H1 (cell line): ENCODE measurements around the gene OR1J4. TPM values are rescaled to one million over a fixed set of nuclear protein-coding genes. Genes with fewer than 3 reads are reported as not detected.

ENCODE experiments used
- CTCF ChIA-PET: fragments of 300-600 bp; sonication (Branson Sonifier 250); formaldehyde crosslinking; loops from one replicate; lab custom pipeline; 2021; ENCODE audit not compliant: partially characterized antibody; lab: Charles Lee
- POLR2A ChIA-PET: fragments of 300-600 bp; sonication (Branson Sonifier 250); formaldehyde crosslinking; loops from one replicate; lab custom pipeline; 2021; ENCODE audit warnings: inconsistent platforms; ENCODE audit not compliant: partially characterized antibody; lab: Charles Lee
- DNase-seq, 2 experiments: peaks; one replicate each; pipeline versions ENCODE4 v3.0.0 to v3.0.0-alpha.2; 2010 to 2022; ENCODE audit warnings: low spot score in 2 of 2, low read depth in 1 of 2, mixed read lengths in 1 of 2
- FAIRE-seq: peaks from 2 replicates; lab custom pipeline; 2011; peaks lifted over from hg19 to GRCh38; lab: Jason Lieb, UNC
- H2AFZ ChIP-seq: 2 replicates; pipeline ENCODE4 v1.8.1; 2012; ENCODE audit warnings: low read length, inconsistent platforms
- H2AK5ac ChIP-seq: 2 replicates; pipeline ENCODE4 v1.6.1; 2013; ENCODE audit warnings: low read depth, low read length
- H2BK120ac ChIP-seq: replicated peaks from 2 replicates; pipeline ENCODE3; 2013; ENCODE audit warnings: low read depth, low read length, inconsistent platforms
- H2BK12ac ChIP-seq: 2 replicates; pipeline ENCODE4 v1.6.1; 2013; ENCODE audit warnings: low read depth, low read length
- H2BK15ac ChIP-seq: 2 replicates; pipeline ENCODE4 v1.6.1; 2013; ENCODE audit warnings: low read length
- H2BK20ac ChIP-seq: 2 replicates; pipeline ENCODE4 v1.6.1; 2013; ENCODE audit warnings: low read length
- H2BK5ac ChIP-seq: 2 replicates; pipeline ENCODE4 v1.6.1; 2013; ENCODE audit warnings: low read depth, low read length
- H3K14ac ChIP-seq: 2 replicates; pipeline ENCODE4 v1.6.1; 2013; ENCODE audit warnings: inconsistent platforms; ENCODE audit not compliant: insufficient read length
- H3K18ac ChIP-seq: 2 replicates; pipeline ENCODE4 v1.6.1; 2013; ENCODE audit warnings: low read length; ENCODE audit errors: extremely low read depth
- H3K23ac ChIP-seq: 2 replicates; pipeline ENCODE4 v1.6.1; 2013; ENCODE audit warnings: inconsistent platforms; ENCODE audit not compliant: insufficient read length
- H3K23me2 ChIP-seq: 2 replicates; pipeline ENCODE4 v1.6.1; 2013; ENCODE audit warnings: low read depth, low read length
- H3K27ac ChIP-seq: 2 replicates; pipeline ENCODE4 v1.6.1; 2011; ENCODE audit warnings: low read depth, low read length, inconsistent platforms
- H3K27me3 ChIP-seq, 4 experiments: replicated peaks in 1 of 4; 1 replicate in 1 of 4; 2 replicates in 3 of 4; pipeline versions ENCODE4 v1.6.1 to v1.8.1; 2011 to 2013; ENCODE audit warnings: low read length in 3 of 4, mild to moderate bottlenecking in 3 of 4, inconsistent platforms in 2 of 4, mixed read lengths in 2 of 4, moderate library complexity in 1 of 4; ENCODE audit not compliant: control insufficient read depth in 3 of 4, insufficient read depth in 3 of 4; ENCODE audit errors: extremely low read depth in 1 of 4
- H3K36me3 ChIP-seq, 4 experiments: 2 replicates each; pipeline versions ENCODE4 v1.6.1 to v1.8.1; 2011 to 2013; ENCODE audit warnings: mild to moderate bottlenecking in 4 of 4, low read length in 3 of 4, moderate library complexity in 2 of 4, control low read depth in 1 of 4, inconsistent platforms in 1 of 4; ENCODE audit not compliant: insufficient read depth in 4 of 4, control insufficient read depth in 2 of 4
- H3K4ac ChIP-seq: replicated peaks from 2 replicates; pipeline ENCODE3; 2013; ENCODE audit warnings: low read length, low read depth, mixed read lengths, inconsistent platforms; ENCODE audit not compliant: insufficient read length
- H3K4me1 ChIP-seq, 4 experiments: replicated peaks in 1 of 4; 1 replicate in 1 of 4; 2 replicates in 3 of 4; pipeline versions ENCODE4 v1.6.1 to v1.8.1; 2011 to 2013; ENCODE audit warnings: low read length in 3 of 4, inconsistent platforms in 2 of 4, mixed read lengths in 1 of 4; ENCODE audit not compliant: insufficient read depth in 4 of 4, control insufficient read depth in 3 of 4
- H3K4me2 ChIP-seq, 2 experiments: 2 replicates each; pipeline versions ENCODE4 v1.6.1 to v1.8.1; 2011 to 2013; ENCODE audit warnings: low read depth in 2 of 2, low read length in 2 of 2, control low read depth in 1 of 2, inconsistent platforms in 1 of 2, mild to moderate bottlenecking in 1 of 2; ENCODE audit not compliant: insufficient read depth in 1 of 2
- H3K4me3 ChIP-seq, 4 experiments: fragments of 200-600, 300-600 bp in 1 of 4; sonication (generic), shearing (Covaris generic), sonication (Bioruptor Twin) in 1 of 4; 2 replicates each; pipeline versions ENCODE4 v1.5.1 to v1.8.1; 2011 to 2016; ENCODE audit warnings: low read length in 4 of 4, low read depth in 3 of 4, control low read depth in 2 of 4, inconsistent platforms in 2 of 4, mild to moderate bottlenecking in 2 of 4, mixed read lengths in 1 of 4, moderate library complexity in 1 of 4; ENCODE audit not compliant: insufficient read depth in 2 of 4; ENCODE audit errors: extremely low read depth in 1 of 4
- H3K56ac ChIP-seq: replicated peaks from 2 replicates; pipeline ENCODE3; 2013; ENCODE audit warnings: low read depth, mild to moderate bottlenecking, mixed read lengths, low read length, inconsistent platforms; ENCODE audit not compliant: insufficient read length
- H3K79me1 ChIP-seq: 2 replicates; pipeline ENCODE4 v1.6.1; 2013; ENCODE audit warnings: low read depth, low read length, control low read depth
- H3K79me2 ChIP-seq, 2 experiments: 2 replicates each; pipeline versions ENCODE4 v1.6.1 to v1.8.1; 2012 to 2013; ENCODE audit warnings: low read length in 2 of 2, mild to moderate bottlenecking in 2 of 2, inconsistent platforms in 1 of 2; ENCODE audit not compliant: insufficient read depth in 2 of 2, control insufficient read depth in 1 of 2
- H3K9ac ChIP-seq, 4 experiments: replicated peaks in 1 of 4; 1 replicate in 1 of 4; 2 replicates in 3 of 4; pipeline versions ENCODE4 v1.6.1 to v1.8.1; 2011 to 2013; ENCODE audit warnings: low read depth in 3 of 4, low read length in 3 of 4, control low read depth in 2 of 4, mild to moderate bottlenecking in 2 of 4, moderate library complexity in 2 of 4, inconsistent platforms in 1 of 4; ENCODE audit errors: extremely low read depth in 1 of 4
- H3K9me3 ChIP-seq, 2 experiments: 2 replicates each; pipeline versions ENCODE4 v1.6.1 to v1.8.1; 2012 to 2013; ENCODE audit warnings: mild to moderate bottlenecking in 2 of 2, moderate library complexity in 2 of 2, control low read depth in 1 of 2, inconsistent platforms in 1 of 2, low read depth in 1 of 2, low read length in 1 of 2, mixed read lengths in 1 of 2; ENCODE audit not compliant: insufficient read depth in 2 of 2
- H4K20me1 ChIP-seq, 2 experiments: replicated peaks in 1 of 2; 2 replicates each; pipeline versions ENCODE3 to v1.8.1; 2011 to 2013; ENCODE audit warnings: inconsistent platforms in 2 of 2, low read length in 2 of 2, mild to moderate bottlenecking in 1 of 2; ENCODE audit not compliant: insufficient read depth in 2 of 2, control insufficient read depth in 1 of 2
- H4K5ac ChIP-seq: 2 replicates; pipeline ENCODE4 v1.6.1; 2013; ENCODE audit warnings: low read length, low read depth, mixed read lengths, inconsistent platforms; ENCODE audit not compliant: insufficient read length
- H4K8ac ChIP-seq: 2 replicates; pipeline ENCODE4 v1.8.0; 2013; ENCODE audit warnings: mild to moderate bottlenecking, moderate library complexity, low read length, inconsistent platforms; ENCODE audit not compliant: insufficient read depth; ENCODE audit errors: extremely low read depth
- H4K91ac ChIP-seq: replicated peaks from 2 replicates; pipeline ENCODE3; 2013; ENCODE audit warnings: low read length, mixed read lengths, inconsistent platforms; ENCODE audit not compliant: insufficient read length
- BCL11A ChIP-seq, 2 experiments: IDR thresholded peaks; one replicate each; pipeline ENCODE4 v1.6.1; 2011; ENCODE audit warnings: low read depth in 2 of 2, low read length in 2 of 2, mild to moderate bottlenecking in 2 of 2
- JUND ChIP-seq: IDR thresholded peaks from 2 replicates; pipeline ENCODE4 v1.6.1; 2011; ENCODE audit warnings: mild to moderate bottlenecking, improper control_type of control experiment, low read length
- RXRA ChIP-seq: IDR thresholded peaks from 2 replicates; pipeline ENCODE4 v1.6.1; 2011; ENCODE audit warnings: low read depth, mild to moderate bottlenecking, low read length, moderate library complexity; ENCODE audit not compliant: insufficient read depth
- SAP30 ChIP-seq: fragments of 300-600 bp; sonication (generic); IDR thresholded peaks from 2 replicates; pipeline ENCODE4 v1.7.1; 2012; ENCODE audit warnings: low read length, moderate library complexity, mild to moderate bottlenecking, inconsistent platforms; ENCODE audit not compliant: insufficient read depth, insufficient replicate concordance
- SP1 ChIP-seq: IDR thresholded peaks from 2 replicates; pipeline ENCODE4 v1.6.1; 2011; ENCODE audit warnings: low read depth, low read length
- SP4 ChIP-seq: IDR thresholded peaks from 2 replicates; pipeline ENCODE4 v1.6.1; 2012; ENCODE audit warnings: low read length, inconsistent platforms
- YY1 ChIP-seq: IDR thresholded peaks from 2 replicates; pipeline ENCODE4 v1.6.1; 2011; ENCODE audit warnings: low read depth, mild to moderate bottlenecking, low read length
- WGBS, 2 experiments: shearing (Covaris generic) in 1 of 2; methylation state at CpG; one replicate each; pipeline versions ENCODE4 v1.1.6 to v1.1.7; 2013 to 2015; ENCODE audit warnings: low lambda C conversion rate in 2 of 2, mixed read lengths in 2 of 2, inconsistent platforms in 1 of 2, low coverage in 1 of 2, missing lambda C conversion rate in 1 of 2; ENCODE audit not compliant: insufficient replicate concordance in 2 of 2, insufficient coverage in 1 of 2, insufficient read length in 1 of 2; ENCODE audit errors: extremely low coverage in 1 of 2, missing lambda C conversion rate in 1 of 2; 5-methylcytosine and 5-hydroxymethylcytosine counted together
- polyA plus RNA-seq, 7 experiments: library from polyadenylated mRNA; depleted of rRNA in 3 of 7; stranded (reverse) in 5 of 7; unstranded in 2 of 7; fragments of >200 nt in 5 of 7; fragments of 200-250 nt in 2 of 7; gene quantifications; 1 replicate in 5 of 7; 2 replicates in 1 of 7; 4 replicates in 1 of 7; pipeline versions ENCODE4 v1.2.1 to v1.2.3, GENCODE V29; 2011 to 2013; ENCODE audit warnings: missing spikeins in 2 of 7, mixed read lengths in 2 of 7
- total RNA-seq: library from RNA; stranded (reverse); fragmentation: NEBNext Ultra II Directional; extraction: Animal tissue kit (Norgen Biotek cat#: 25700); gene quantifications from 2 replicates; pipeline ENCODE4 v1.2.1, GENCODE V29; 2021
- TF ChIP-seq, protein P1 (sequence below), 3 experiments: IDR thresholded peaks; 1 replicate in 2 of 3; 2 replicates in 1 of 3; pipeline versions ENCODE4 v1.5.1 to v1.6.1; 2011; ENCODE audit warnings: low read length in 3 of 3, mild to moderate bottlenecking in 3 of 3, inconsistent platforms in 2 of 3, low read depth in 1 of 3, moderate library complexity in 1 of 3; ENCODE audit not compliant: insufficient read depth in 1 of 3; ENCODE audit errors: control extremely low read depth in 1 of 3
- TF ChIP-seq, protein P2 (sequence below): IDR thresholded peaks from 2 replicates; pipeline ENCODE4 v1.6.1; 2012; ENCODE audit warnings: low read length, inconsistent platforms
- TF ChIP-seq, protein P3 (sequence below): IDR thresholded peaks from 2 replicates; pipeline ENCODE4 v1.6.1; 2011; ENCODE audit warnings: low read depth, mild to moderate bottlenecking, low read length; ENCODE audit not compliant: insufficient read depth

The OR1J4 gene
- total and polyA plus RNA-seq, 2 of the 8 experiments (the other 6 are each of a cell fraction or from before 2014, with no cell fraction given): not detected

DNA sequence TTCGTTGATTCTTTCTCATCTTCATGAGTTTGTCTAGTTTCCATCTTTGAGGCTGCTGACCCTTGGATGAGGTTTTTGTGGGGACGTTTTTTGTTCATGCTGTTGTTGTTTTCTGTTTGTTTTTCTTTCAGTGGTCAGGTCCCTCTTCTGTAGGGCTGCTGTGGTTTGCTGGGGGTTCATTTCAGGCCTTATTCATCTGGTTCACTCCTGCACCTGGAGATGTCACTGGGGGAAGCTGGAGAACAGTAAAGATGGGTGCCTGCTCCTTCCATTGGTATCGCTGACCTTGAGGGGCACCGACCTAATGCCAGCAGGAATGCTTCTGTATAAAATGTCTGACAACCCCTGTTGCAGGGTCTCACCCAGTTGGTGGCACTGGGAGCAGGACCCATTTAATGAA, 42.5 kb downstream of the OR1J4 start:
- ChIA-PET POLR2A (no interaction called here), CTCF (no interaction called here)
- no peaks in the 10 kb centered on the region for H3K27me3 ChIP-seq
- no peak overlapping the region for H4K5ac ChIP-seq
- no peak overlapping the region for H2BK5ac ChIP-seq
- H3K36me3 ChIP-seq: no peaks in the 10 kb centered on the region
- DNase-seq (no peak), FAIRE-seq (no peak)
- H2BK15ac ChIP-seq: no peak overlapping the region
- H3K79me2 ChIP-seq: no peaks in the 10 kb centered on the region
- no peak overlapping the region for H2BK120ac ChIP-seq
- peaks cover 47 to 52% of the 10 kb centered on the region in 2 experiments for H3K9me3 ChIP-seq
- H3K27ac ChIP-seq: no peak overlapping the region
- H2BK20ac ChIP-seq: no peak overlapping the region
- H3K23ac ChIP-seq: no peak overlapping the region
- H3K18ac ChIP-seq: no peak overlapping the region
- 68% methylated on average over 4 of the region's 4 CpGs; no CpG with 5 or more reads in 1 of the 2 experiments for WGBS, 2 experiments
- H3K79me1 ChIP-seq: no peaks in the 10 kb centered on the region
- H3K4me1 ChIP-seq: no peaks in the 10 kb centered on the region
- no peaks in the 10 kb centered on the region for H3K23me2 ChIP-seq
- H3K14ac ChIP-seq: no peak overlapping the region
- no peak overlapping the region for H3K4me2 ChIP-seq
- no peak overlapping the region for H4K8ac ChIP-seq
- no peak overlapping the region for H3K4ac ChIP-seq
- no peak overlapping the region for H2AK5ac ChIP-seq
- H2AFZ ChIP-seq: no peak overlapping the region
- no peaks in the 10 kb centered on the region for H4K20me1 ChIP-seq
- no peak overlapping the region for H2BK12ac ChIP-seq
- no peak overlapping the region for H3K4me3 ChIP-seq
- H4K91ac ChIP-seq: no peak overlapping the region
- no peak overlapping the region for H3K56ac ChIP-seq
- no peak overlapping the region for H3K9ac ChIP-seq
- TF ChIP-seq BCL11A (IDR thresholded peaks at IDR 0.05; ENCODE audit: low read depth in 2 of 2, low read length in 2 of 2) (no peak), JUND (no peak), RXRA (no peak), SP4 (no peak), SP1 (no peak), YY1 (no peak), SAP30 (no peak)
- TF ChIP-seq, protein P1, sequence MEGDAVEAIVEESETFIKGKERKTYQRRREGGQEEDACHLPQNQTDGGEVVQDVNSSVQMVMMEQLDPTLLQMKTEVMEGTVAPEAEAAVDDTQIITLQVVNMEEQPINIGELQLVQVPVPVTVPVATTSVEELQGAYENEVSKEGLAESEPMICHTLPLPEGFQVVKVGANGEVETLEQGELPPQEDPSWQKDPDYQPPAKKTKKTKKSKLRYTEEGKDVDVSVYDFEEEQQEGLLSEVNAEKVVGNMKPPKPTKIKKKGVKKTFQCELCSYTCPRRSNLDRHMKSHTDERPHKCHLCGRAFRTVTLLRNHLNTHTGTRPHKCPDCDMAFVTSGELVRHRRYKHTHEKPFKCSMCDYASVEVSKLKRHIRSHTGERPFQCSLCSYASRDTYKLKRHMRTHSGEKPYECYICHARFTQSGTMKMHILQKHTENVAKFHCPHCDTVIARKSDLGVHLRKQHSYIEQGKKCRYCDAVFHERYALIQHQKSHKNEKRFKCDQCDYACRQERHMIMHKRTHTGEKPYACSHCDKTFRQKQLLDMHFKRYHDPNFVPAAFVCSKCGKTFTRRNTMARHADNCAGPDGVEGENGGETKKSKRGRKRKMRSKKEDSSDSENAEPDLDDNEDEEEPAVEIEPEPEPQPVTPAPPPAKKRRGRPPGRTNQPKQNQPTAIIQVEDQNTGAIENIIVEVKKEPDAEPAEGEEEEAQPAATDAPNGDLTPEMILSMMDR (IDR thresholded peaks at IDR 0.05; ENCODE audit: control extremely low read depth in 1 of 3, insufficient read depth in 1 of 3, low read depth in 1 of 3, low read length in 3 of 3): no peak
- TF ChIP-seq, protein P2, sequence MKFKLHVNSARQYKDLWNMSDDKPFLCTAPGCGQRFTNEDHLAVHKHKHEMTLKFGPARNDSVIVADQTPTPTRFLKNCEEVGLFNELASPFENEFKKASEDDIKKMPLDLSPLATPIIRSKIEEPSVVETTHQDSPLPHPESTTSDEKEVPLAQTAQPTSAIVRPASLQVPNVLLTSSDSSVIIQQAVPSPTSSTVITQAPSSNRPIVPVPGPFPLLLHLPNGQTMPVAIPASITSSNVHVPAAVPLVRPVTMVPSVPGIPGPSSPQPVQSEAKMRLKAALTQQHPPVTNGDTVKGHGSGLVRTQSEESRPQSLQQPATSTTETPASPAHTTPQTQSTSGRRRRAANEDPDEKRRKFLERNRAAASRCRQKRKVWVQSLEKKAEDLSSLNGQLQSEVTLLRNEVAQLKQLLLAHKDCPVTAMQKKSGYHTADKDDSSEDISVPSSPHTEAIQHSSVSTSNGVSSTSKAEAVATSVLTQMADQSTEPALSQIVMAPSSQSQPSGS: no peak
- TF ChIP-seq, protein P3, sequence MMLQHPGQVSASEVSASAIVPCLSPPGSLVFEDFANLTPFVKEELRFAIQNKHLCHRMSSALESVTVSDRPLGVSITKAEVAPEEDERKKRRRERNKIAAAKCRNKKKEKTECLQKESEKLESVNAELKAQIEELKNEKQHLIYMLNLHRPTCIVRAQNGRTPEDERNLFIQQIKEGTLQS: no peak
